Smooth muscle cell (in vitro differentiated cells): Measurements from ENCODE around the gene MANBA. TPM values are rescaled to one million over a fixed set of nuclear protein-coding genes. Genes with fewer than 3 reads are reported as not detected.

Source experiments
- DNase-seq: peaks from one replicate; lab custom pipeline; 2025; ENCODE audit not compliant: unreplicated experiment; lab: John Stamatoyannopoulos, UW
- H2AFZ ChIP-seq: fragments of 200-600 bp; sonication (generic); 2 replicates; pipeline ENCODE4 v1.6.0; 2016; ENCODE audit warnings: antibody characterized with exemption, low read depth, mild to moderate bottlenecking
- H3F3A ChIP-seq: fragments of 200-600 bp; sonication (generic); 2 replicates; pipeline ENCODE4 v1.6.0; 2017; ENCODE audit warnings: antibody characterized with exemption, low read depth
- H3K27ac ChIP-seq: fragments of 200-600 bp; sonication (generic); 2 replicates; pipeline ENCODE4 v1.5.1; 2016; ENCODE audit warnings: low read depth, mild to moderate bottlenecking
- H3K27me3 ChIP-seq: fragments of 200-600 bp; sonication (generic); 2 replicates; pipeline ENCODE4 v1.6.1; 2016; ENCODE audit warnings: low read depth, mild to moderate bottlenecking
- H3K36me3 ChIP-seq: fragments of 200-600 bp; sonication (generic); 2 replicates; pipeline ENCODE4 v1.5.1; 2016; ENCODE audit warnings: low read depth
- H3K4me1 ChIP-seq: fragments of 200-600 bp; sonication (generic); 2 replicates; pipeline ENCODE4 v1.5.1; 2016; ENCODE audit warnings: low read depth
- H3K4me2 ChIP-seq: fragments of 200-600 bp; sonication (generic); 2 replicates; pipeline ENCODE4 v1.6.0; 2016; ENCODE audit warnings: mild to moderate bottlenecking
- H3K4me3 ChIP-seq: fragments of 200-600 bp; sonication (generic); 2 replicates; pipeline ENCODE4 v1.5.1; 2016; ENCODE audit warnings: mild to moderate bottlenecking
- H3K79me2 ChIP-seq: fragments of 200-600 bp; sonication (generic); 2 replicates; pipeline ENCODE4 v1.6.0; 2016; ENCODE audit warnings: low read depth, mild to moderate bottlenecking
- H3K9ac ChIP-seq: fragments of 200-600 bp; sonication (generic); 2 replicates; pipeline ENCODE4 v1.6.0; 2016; ENCODE audit warnings: low read depth
- H3K9me3 ChIP-seq: fragments of 200-600 bp; sonication (generic); replicated peaks from 2 replicates; pipeline ENCODE4 v1.5.1; 2016; ENCODE audit warnings: low read depth
- H4K20me1 ChIP-seq: fragments of 200-600 bp; sonication (generic); 2 replicates; pipeline ENCODE4 v1.6.0; 2016; ENCODE audit warnings: low read depth
- WGBS: methylation state at CpG from one replicate; pipeline ENCODE4 v1.1.7; 2016; ENCODE audit warnings: low lambda C conversion rate; 5-methylcytosine and 5-hydroxymethylcytosine counted together
- polyA plus RNA-seq: library from polyadenylated mRNA; unstranded; fragments of >200 nt; fragmentation: Nextera tagmentation; extraction: Ambion mirVana; gene quantifications from 2 replicates; pipeline ENCODE4 v1.2.1, GENCODE V29; 2016
- total RNA-seq: library from RNA; depleted of rRNA; stranded (reverse); fragments of >200 nt; gene quantifications from 2 replicates; pipeline ENCODE4 v1.2.3, GENCODE V29; 2014
- TF ChIP-seq, protein P1 (sequence below): fragments of 200-600 bp; sonication (generic); IDR thresholded peaks from 2 replicates; pipeline ENCODE4 v1.5.1; 2017; ENCODE audit warnings: borderline replicate concordance, mild to moderate bottlenecking, antibody characterized with exemption; ENCODE audit not compliant: insufficient read depth, poor library complexity, severe bottlenecking

The MANBA gene
- total and polyA plus RNA-seq, 2 experiments from 2014 or later, result 58.1 to 99.9 TPM

GRCh38 chr4:102600689-102601088, 160.1 kb downstream of the MANBA start:
- H3K36me3 ChIP-seq, result peaks cover 20% of the 10 kb centered on the region
- TF ChIP-seq, protein P1, sequence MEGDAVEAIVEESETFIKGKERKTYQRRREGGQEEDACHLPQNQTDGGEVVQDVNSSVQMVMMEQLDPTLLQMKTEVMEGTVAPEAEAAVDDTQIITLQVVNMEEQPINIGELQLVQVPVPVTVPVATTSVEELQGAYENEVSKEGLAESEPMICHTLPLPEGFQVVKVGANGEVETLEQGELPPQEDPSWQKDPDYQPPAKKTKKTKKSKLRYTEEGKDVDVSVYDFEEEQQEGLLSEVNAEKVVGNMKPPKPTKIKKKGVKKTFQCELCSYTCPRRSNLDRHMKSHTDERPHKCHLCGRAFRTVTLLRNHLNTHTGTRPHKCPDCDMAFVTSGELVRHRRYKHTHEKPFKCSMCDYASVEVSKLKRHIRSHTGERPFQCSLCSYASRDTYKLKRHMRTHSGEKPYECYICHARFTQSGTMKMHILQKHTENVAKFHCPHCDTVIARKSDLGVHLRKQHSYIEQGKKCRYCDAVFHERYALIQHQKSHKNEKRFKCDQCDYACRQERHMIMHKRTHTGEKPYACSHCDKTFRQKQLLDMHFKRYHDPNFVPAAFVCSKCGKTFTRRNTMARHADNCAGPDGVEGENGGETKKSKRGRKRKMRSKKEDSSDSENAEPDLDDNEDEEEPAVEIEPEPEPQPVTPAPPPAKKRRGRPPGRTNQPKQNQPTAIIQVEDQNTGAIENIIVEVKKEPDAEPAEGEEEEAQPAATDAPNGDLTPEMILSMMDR, result no peak
- H3K79me2 ChIP-seq, result no peaks in the 10 kb centered on the region
- H3K27ac ChIP-seq, result no peak overlapping the region
- DNase-seq, result no peak
- H3K4me3 ChIP-seq, result no peak overlapping the region
- H3K9me3 ChIP-seq, result no peaks in the 10 kb centered on the region
- no peak overlapping the region for H3K4me2 ChIP-seq
- H3K4me1 ChIP-seq, result peaks cover 4% of the 10 kb centered on the region
- H2AFZ ChIP-seq, result no peak overlapping the region
- H4K20me1 ChIP-seq, result no peaks in the 10 kb centered on the region
- no peak overlapping the region for H3K9ac ChIP-seq
- H3K27me3 ChIP-seq, result no peaks in the 10 kb centered on the region
- no peaks in the 10 kb centered on the region for H3F3A ChIP-seq

GRCh38 chr4:102599886-102600285, 160.9 kb downstream of the MANBA start:
- Histone ChIP-seq H3K4me1 (peaks cover 4% of the 10 kb centered on the region), H4K20me1 (no peaks in the 10 kb centered on the region), H3K9ac (no peak overlapping the region), H3K36me3 (peaks cover 25% of the 10 kb centered on the region), H3K4me3 (no peak overlapping the region), H3K4me2 (no peak overlapping the region), H2AFZ (no peak overlapping the region), H3K9me3 (no peaks in the 10 kb centered on the region), H3K27ac (no peak overlapping the region), H3K27me3 (no peaks in the 10 kb centered on the region), H3F3A (no peaks in the 10 kb centered on the region), H3K79me2 (no peaks in the 10 kb centered on the region)
- 77% methylated on average over 3 of the region's 3 CpGs for WGBS
- DNase-seq, result no peak
- TF ChIP-seq, protein P1, result no peak

- peaks cover 22% of the 10 kb centered on the region for H3K36me3 ChIP-seq
- no peak overlapping the region for H3K4me2 ChIP-seq
- no peaks in the 10 kb centered on the region for H4K20me1 ChIP-seq
- H3K4me3 ChIP-seq, result no peak overlapping the region
- H3K9ac ChIP-seq, result no peak overlapping the region
- 66% methylated on average over 4 of the region's 4 CpGs for whole genome bisulfite sequencing
- TF ChIP-seq, protein P1, result no peak
- no peak overlapping the region for H2AFZ ChIP-seq
- H3K27me3 ChIP-seq, result no peaks in the 10 kb centered on the region
- no peaks in the 10 kb centered on the region for H3K9me3 ChIP-seq
- H3K27ac ChIP-seq, result no peak overlapping the region
- peaks cover 4% of the 10 kb centered on the region for H3K4me1 ChIP-seq
- no peak for DNase-seq
- no peaks in the 10 kb centered on the region for H3K79me2 ChIP-seq
- no peaks in the 10 kb centered on the region for H3F3A ChIP-seq
These were observed 161.3 kb downstream of the MANBA start for GRCh38 chr4:102599455-102599854.

GRCh38 chr4:102598762-102599374, 161.9 kb downstream of the MANBA start:
- WGBS, result 92% methylated on average over 6 of the region's 6 CpGs

More at GRCh38 chr4:102598762-102599374, 161.9 kb downstream of the MANBA start:
- H3K9ac ChIP-seq, result no peak overlapping the region
- no peak overlapping the region for H3K4me2 ChIP-seq
- peaks cover 4% of the 10 kb centered on the region for H3K4me1 ChIP-seq
- TF ChIP-seq, protein P1, result no peak
- no peaks in the 10 kb centered on the region for H3K27me3 ChIP-seq
- H3F3A ChIP-seq, result no peaks in the 10 kb centered on the region
- no peak overlapping the region for H2AFZ ChIP-seq
- no peaks in the 10 kb centered on the region for H4K20me1 ChIP-seq
- peaks cover 18% of the 10 kb centered on the region for H3K36me3 ChIP-seq
- DNase-seq, result no peak
- no peaks in the 10 kb centered on the region for H3K79me2 ChIP-seq
- H3K27ac ChIP-seq, result peak overlapping the region; percentile 6
- H3K4me3 ChIP-seq, result no peak overlapping the region
- no peaks in the 10 kb centered on the region for H3K9me3 ChIP-seq
